ENCODE measurements around the gene DDAH1. TPM values are rescaled to one million over a fixed set of nuclear protein-coding genes. Genes with fewer than 3 reads are reported as not detected.
A peak's percentile ranks its signal among the peaks of the same experiment; 100 is the strongest.

DDAH1 gene
- total RNA-seq, 2 donors from 2014 or later: not detected

DNA sequence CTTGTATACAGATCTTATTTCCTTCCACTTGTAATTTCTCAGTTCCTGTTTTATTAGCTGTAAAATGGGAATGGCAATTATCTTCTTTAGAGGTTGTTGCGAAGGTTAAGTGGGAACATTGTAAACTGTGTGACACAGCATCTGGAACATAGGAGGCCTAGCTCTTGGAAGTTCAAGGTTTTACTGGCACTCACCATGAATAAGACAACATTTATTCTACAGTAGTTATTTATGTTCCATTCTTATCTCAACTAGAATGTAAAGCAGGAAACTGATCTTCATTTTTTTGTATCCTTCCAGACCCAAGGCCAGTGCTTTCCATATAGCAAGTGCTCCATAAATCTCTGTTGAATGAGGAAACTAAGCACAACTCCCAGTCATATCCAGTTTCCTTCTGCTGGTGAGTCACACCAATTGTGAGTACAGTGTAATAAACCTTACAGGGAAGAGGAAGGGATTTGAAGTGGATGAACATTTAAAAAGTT is 189.9 kb downstream of the DDAH1 start:
- peaks cover 41 to 44% of the 10 kb centered on the region in 2 donors for H3K4me1 Mint-ChIP-seq (ENCODE audit: low read depth in 2 of 2)
- no peak for DNase-seq (ENCODE audit: low spot score)
- no peak for ATAC-seq
- peak overlapping the region; percentile 68 to 83 for H3K27ac Mint-ChIP-seq
- H3K4me3 Mint-ChIP-seq: peak overlapping the region; percentile 85
- peaks cover 19% of the 10 kb centered on the region for H3K36me3 Mint-ChIP-seq
- no peaks in the 10 kb centered on the region for H3K9me3 Mint-ChIP-seq
- H3K27me3 Mint-ChIP-seq: peaks cover 8 to 13% of the 10 kb centered on the region in 2 donors

GRCh38 chr1:85273397-85273796 is 191.6 kb downstream of the DDAH1 start:
- Mint-ChIP-seq H3K4me3 (no peak overlapping the region), H3K9me3 (no peaks in the 10 kb centered on the region), H3K36me3 (peaks cover 25% of the 10 kb centered on the region), H3K27ac (peak overlapping the region in 1 of 2 donors; percentile 1), H3K4me1 (ENCODE audit: low read depth in 2 of 2) (peaks cover 35 to 45% of the 10 kb centered on the region in 2 donors), H3K27me3 (no peaks in the 10 kb centered on the region)
- DNase-seq (ENCODE audit: low spot score) (no peak), ATAC-seq (no peak)

GRCh38 chr1:85268801-85269585 is 196.0 kb downstream of the DDAH1 start:
- peaks cover 23 to 24% of the 10 kb centered on the region in 2 donors for H3K4me1 Mint-ChIP-seq (ENCODE audit: low read depth in 2 of 2)
- DNase-seq (ENCODE audit: low spot score) (no peak), ATAC-seq (no peak)
- no peaks in the 10 kb centered on the region for H3K27me3 Mint-ChIP-seq
- no peak overlapping the region for H3K4me3 Mint-ChIP-seq
- peak overlapping the region in 1 of 2 donors; percentile 15 for H3K27ac Mint-ChIP-seq
- H3K9me3 Mint-ChIP-seq: no peaks in the 10 kb centered on the region
- H3K36me3 Mint-ChIP-seq: peaks cover 32% of the 10 kb centered on the region

Other genes with a start within 250 kb of the DDAH1 start
- 10 to 100 TPM; 28.6 to 29.6 TPM for gene C1orf52, start 205.5 kb downstream of the DDAH1 start, total RNA-seq
- gene BCL10, start 188.5 kb downstream of the DDAH1 start, total RNA-seq: 10 to 100 TPM; 13.8 to 27.8 TPM
- gene CCN1, start 115.6 kb upstream of the DDAH1 start, total RNA-seq: not detected
- 10 to 100 TPM; 17.5 to 18.9 TPM for gene ZNHIT6, start 243.3 kb upstream of the DDAH1 start, total RNA-seq